22Rv1 (cell line): ENCODE results near the gene AQP7.
"Not testable (repeated sequence)": the region's sequence is repeated elsewhere in the genome, so short reads cannot be mapped to it uniquely, and the experiment has no call there.

Experiments
- H3K27ac ChIP-seq: fragments of 450-650 bp; 2 replicates; pipeline ENCODE4 v1.5.1; 2017
- CTCF ChIP-seq: fragments of 450-650 bp; IDR thresholded peaks from 2 replicates; pipeline ENCODE4 v1.5.1; 2017; ENCODE audit warnings: mild to moderate bottlenecking
- ZFX ChIP-seq: fragments of 450-650 bp; IDR thresholded peaks from 2 replicates; pipeline ENCODE4 v1.6.1; 2017; ENCODE audit warnings: antibody characterized with exemption, borderline replicate concordance

The AQP7 gene

GRCh38 chr9:33372900-33373299 lies 29.5 kb downstream of the AQP7 start:
- no peak for TF ChIP-seq CTCF
- no peak for TF ChIP-seq ZFX
- no peak overlapping the region; the same call in 1 of the 2 replicates for H3K27ac ChIP-seq

- TF ChIP-seq CTCF (no peak), ZFX (no peak)
- no peak overlapping the region for H3K27ac ChIP-seq
Measured at GRCh38 chr9:33366979-33367480, 35.3 kb downstream of the AQP7 start.

- H3K27ac ChIP-seq, result not testable (repeated sequence)
Measured at GRCh38 chr9:33364814-33365213, 37.6 kb downstream of the AQP7 start.

GRCh38 chr9:33364127-33364526 lies 38.2 kb downstream of the AQP7 start:
- no peak overlapping the region for H3K27ac ChIP-seq
- no peak for TF ChIP-seq ZFX
- TF ChIP-seq CTCF, result no peak

- not testable (repeated sequence) for H3K27ac ChIP-seq
Measured at GRCh38 chr9:33358641-33359040, 43.7 kb downstream of the AQP7 start.

- H3K27ac ChIP-seq, result no peak overlapping the region
- TF ChIP-seq ZFX, result no peak
- TF ChIP-seq CTCF, result no peak
Measured at GRCh38 chr9:33355933-33356332, 46.4 kb downstream of the AQP7 start.

- H3K27ac ChIP-seq, result no peak overlapping the region
- TF ChIP-seq ZFX, result no peak
- no peak for TF ChIP-seq CTCF
Measured at GRCh38 chr9:33354651-33355211, 47.6 kb downstream of the AQP7 start.

GRCh38 chr9:33351547-33351946 lies 50.8 kb downstream of the AQP7 start:
- TF ChIP-seq ZFX, result no peak
- TF ChIP-seq CTCF, result no peak
- H3K27ac ChIP-seq, result 0 out of 2 replicates have a peak overlapping the region, but pooled peaks have one; percentile 1
